GM18502 (cell line): ENCODE measurements around the gene MESD.

Experiments used
- ATAC-seq: cut with Tn5 transposase; IDR thresholded peaks from one replicate; pipeline ENCODE4 v1.9.1; 2021; ENCODE audit warnings: mild to moderate bottlenecking; ENCODE audit not compliant: unreplicated experiment, poor library complexity

MESD gene

GRCh38 chr15:80989518-80990478 lies at the start of gene MESD:
Gene MESD, minus strand, starts transcription at chr15:80989819. Its CDS starts 28 bp downstream, at chr15:80989791.
- peak; percentile 97 for ATAC-seq

- ATAC-seq = no peak
These were observed 49.5 kb upstream of the MESD start for GRCh38 chr15:81038975-81039607.

GRCh38 chr15:81037952-81038743 lies 48.5 kb upstream of the MESD start:
- ATAC-seq = no peak

GRCh38 chr15:81033508-81033907 lies 43.9 kb upstream of the MESD start:
- ATAC-seq = no peak

- no peak for ATAC-seq
These were observed 43.2 kb upstream of the MESD start for GRCh38 chr15:81032818-81033217.

- ATAC-seq = no peak
These were observed 42.7 kb upstream of the MESD start for GRCh38 chr15:81032355-81032754.

GRCh38 chr15:81031203-81031602 lies 41.6 kb upstream of the MESD start:
- ATAC-seq = no peak

GRCh38 chr15:81030301-81030750 lies 40.7 kb upstream of the MESD start:
- no peak for ATAC-seq

DNA sequence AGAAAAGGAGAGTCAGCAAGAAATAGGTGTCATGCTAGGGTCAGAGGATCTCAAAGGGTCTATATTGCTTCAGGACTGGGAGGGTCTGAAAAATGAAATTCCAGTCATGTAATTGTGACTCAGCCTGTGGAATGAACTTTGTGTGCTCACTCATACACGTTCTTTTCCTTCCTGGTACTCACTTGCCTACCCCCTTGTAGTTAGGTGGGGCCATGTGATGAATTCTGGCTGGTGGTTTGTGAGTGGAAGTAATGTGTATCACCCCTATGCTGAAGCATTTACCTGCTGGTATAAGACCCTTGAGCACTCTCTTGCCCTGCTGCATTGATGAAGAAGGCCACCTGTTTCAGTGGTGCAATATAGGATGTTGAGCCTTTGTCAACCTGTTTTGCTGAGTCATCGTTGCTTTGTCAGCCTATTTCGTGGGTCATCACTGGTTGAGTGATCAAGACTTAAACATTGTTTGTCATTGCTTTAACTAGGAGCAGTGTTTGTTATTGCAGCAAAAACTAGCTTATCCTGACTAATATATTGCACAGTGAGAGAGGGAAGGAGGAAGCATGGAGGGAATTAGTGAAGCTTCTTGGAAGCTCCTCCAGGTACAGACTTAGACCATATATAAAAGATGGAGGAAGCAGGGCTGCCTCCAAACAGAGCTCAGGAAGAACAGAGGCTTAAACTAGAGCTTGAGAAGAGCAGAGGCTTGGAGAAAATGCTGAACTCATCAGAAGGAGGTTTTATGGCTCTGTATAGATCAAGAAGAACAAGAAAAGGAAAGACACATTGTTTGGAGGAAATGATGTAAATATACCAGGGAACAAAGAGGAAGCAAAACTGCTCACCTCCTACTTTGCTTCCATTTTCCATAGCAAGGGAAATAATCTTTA lies 40.0 kb upstream of the MESD start:
- ATAC-seq = no peak

- no peak for ATAC-seq
These were observed 37.4 kb upstream of the MESD start for GRCh38 chr15:81026836-81027599.

DNA sequence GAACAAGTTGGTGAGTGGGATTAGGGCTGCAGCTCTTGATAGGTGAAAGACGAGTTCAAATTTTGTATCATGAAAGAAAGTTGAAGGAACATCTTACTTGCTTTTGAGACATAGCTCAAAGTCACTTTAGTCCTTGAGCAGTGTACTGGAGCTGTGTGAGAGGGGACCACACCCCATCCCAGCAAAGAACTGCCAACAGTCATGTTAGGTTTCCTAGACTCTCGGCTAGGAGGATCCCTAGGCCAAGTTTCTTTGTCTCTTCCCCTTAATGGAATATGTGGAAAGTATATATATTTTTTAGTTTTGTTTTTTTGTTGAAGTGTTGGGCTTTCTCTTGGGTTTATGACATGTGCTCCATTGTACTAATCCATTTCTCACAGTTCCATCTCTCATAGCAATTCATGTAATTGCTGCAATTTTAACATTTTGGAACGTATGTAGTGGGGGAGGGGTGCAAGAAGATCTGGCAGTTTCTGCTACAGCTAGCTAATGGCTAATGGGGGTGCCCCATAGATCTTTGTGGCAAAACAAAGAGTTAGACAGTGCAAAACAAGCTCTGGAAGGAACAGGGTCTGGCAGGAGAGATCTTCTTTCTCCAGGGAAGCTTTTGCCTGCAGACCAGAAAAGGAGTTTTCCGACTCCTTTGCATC lies 36.2 kb upstream of the MESD start:
- ATAC-seq = no peak

DNA sequence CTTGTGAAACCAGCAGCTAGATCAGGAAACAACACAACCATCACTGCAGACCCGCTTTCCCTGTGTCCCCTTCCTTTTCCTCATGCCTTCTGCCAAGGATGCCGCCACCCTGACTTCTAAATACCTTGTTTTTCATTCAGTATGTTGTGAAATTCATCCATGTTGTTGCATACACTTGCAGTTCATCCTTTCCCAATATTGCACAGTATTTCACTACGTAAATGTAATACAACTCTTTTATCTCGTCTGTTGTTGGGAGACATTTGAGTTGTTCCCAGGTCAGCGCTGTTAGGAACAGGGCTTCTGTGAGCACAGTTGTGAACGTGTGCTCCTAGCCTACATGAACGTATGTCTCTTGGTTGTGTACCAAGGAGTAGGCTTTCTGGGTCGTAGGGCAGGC lies 35.3 kb upstream of the MESD start:
- ATAC-seq = no peak

- no peak for ATAC-seq
These were observed 34.8 kb upstream of the MESD start for GRCh38 chr15:81024265-81024872.

GRCh38 chr15:81023483-81024264 lies 34.1 kb upstream of the MESD start:
- peak; percentile 89 for ATAC-seq

DNA sequence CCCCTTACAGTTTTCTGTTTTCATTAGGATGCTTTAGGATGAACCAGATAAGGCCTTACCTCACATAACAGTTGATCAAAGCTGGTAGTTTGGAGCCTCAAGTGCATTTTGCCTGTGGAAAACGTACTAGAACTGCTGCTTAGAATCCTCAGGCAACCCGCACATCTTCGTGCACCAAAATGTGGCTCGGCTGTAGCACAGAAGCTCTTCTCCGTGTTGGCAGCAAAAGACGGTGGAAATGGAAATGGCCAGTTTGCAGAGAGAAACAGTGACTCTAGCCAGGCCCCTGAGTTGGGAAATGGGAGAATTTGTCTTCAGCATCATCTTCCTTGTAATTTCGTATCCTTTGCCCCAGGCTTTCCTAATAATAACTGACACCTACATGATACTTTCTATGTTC lies 31.7 kb upstream of the MESD start:
- no peak for ATAC-seq

DNA sequence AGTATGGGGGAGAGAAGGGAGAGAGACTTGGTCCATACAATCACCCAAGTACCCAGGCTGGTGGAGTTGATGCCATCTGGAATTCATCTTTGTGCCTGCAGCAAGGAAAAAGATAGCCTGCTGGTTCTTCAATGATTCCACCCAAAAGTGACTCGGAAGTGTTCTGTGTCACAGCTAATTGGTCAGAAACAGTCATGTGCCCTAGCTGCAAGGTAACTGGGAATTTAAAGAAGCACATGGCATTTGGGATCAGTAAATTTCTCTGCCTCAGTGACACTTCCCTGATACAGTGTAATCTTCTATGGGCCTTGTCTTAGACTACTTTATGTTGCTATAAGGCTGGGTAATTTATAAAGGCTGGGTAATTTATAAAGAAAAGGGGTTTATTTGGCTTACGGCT lies 28.6 kb upstream of the MESD start:
- ATAC-seq = no peak

GRCh38 chr15:81016489-81017068 lies 27.0 kb upstream of the MESD start:
- ATAC-seq = no peak
